ENCODE data around the gene GTSF1L.

GRCh38 chr20:43755851-43756250 lies 29.0 kb upstream of the GTSF1L start:
- TF ChIP-seq CTCF (IDR thresholded peaks at IDR 0.05; ENCODE audit: low read length) (no peak), EZH2phosphoT487 (IDR thresholded peaks at IDR 0.05; ENCODE audit: low read length) (no peak), EZH2 (optimal IDR thresholded peaks at IDR 0.05; ENCODE audit: low read depth, low read length) (no peak)

Measured in MM.1S (cell line).